Endothelial cell of umbilical vein (primary cell): ENCODE data around the gene RRP8. TPM values are rescaled to one million over a fixed set of nuclear protein-coding genes. Genes with fewer than 3 reads are reported as not detected.

ENCODE experiments used
- BruUV-seq: library from RNA; stranded (reverse); fragments of 400-500 nt; replicated peaks from 2 replicates; lab custom pipeline; 2021; lab: Mats Ljungman, UMichigan
- CTCF ChIA-PET: fragments of 300-600, 350-600 bp; sonication (Branson Sonifier 250); formaldehyde crosslinking; loops from one replicate; lab custom pipeline; 2021; ENCODE audit warnings: antibody characterized with exemption, inconsistent platforms; lab: Charles Lee
- POLR2A ChIA-PET: fragments of 300-600, 350-600 bp; sonication (Branson Sonifier 250); formaldehyde crosslinking; loops from one replicate; lab custom pipeline; 2021; ENCODE audit warnings: antibody characterized with exemption, inconsistent platforms; lab: Charles Lee
- DNase-seq: peaks from one replicate; pipeline ENCODE4 v3.0.0-alpha.2; 2011; ENCODE audit warnings: low read depth, low spot score
- FAIRE-seq: peaks from 2 replicates; lab custom pipeline; 2011; peaks lifted over from hg19 to GRCh38; lab: Jason Lieb, UNC
- H2AFZ ChIP-seq: 2 replicates; pipeline ENCODE4 v1.6.0; 2012; ENCODE audit warnings: low read depth, low read length, control low read depth, inconsistent platforms
- H3K27ac ChIP-seq: 2 replicates; pipeline ENCODE4 v1.5.1; 2011; ENCODE audit warnings: low read depth, mild to moderate bottlenecking, control low read depth, low read length, moderate library complexity; ENCODE audit not compliant: insufficient read depth
- H3K27me3 ChIP-seq, 2 experiments: 2 replicates each; pipeline versions ENCODE4 v1.6.0 to v1.6.1; 2011; ENCODE audit warnings: low read length in 2 of 2, mixed read lengths in 1 of 2; ENCODE audit not compliant: control insufficient read depth in 2 of 2, insufficient read depth in 2 of 2
- H3K36me3 ChIP-seq, 2 experiments: 2 replicates in 1 of 2; 3 replicates in 1 of 2; pipeline ENCODE4 v1.5.1; 2011; ENCODE audit warnings: low read length in 2 of 2, mild to moderate bottlenecking in 1 of 2, moderate library complexity in 1 of 2; ENCODE audit not compliant: control insufficient read depth in 2 of 2, insufficient read depth in 2 of 2; ENCODE audit errors: extremely low read depth in 1 of 2
- H3K4me1 ChIP-seq: 3 replicates; pipeline ENCODE4 v1.5.1; 2011; ENCODE audit warnings: mild to moderate bottlenecking, low read length; ENCODE audit not compliant: control insufficient read depth, insufficient read depth; ENCODE audit errors: extremely low read depth
- H3K4me2 ChIP-seq: 2 replicates; pipeline ENCODE4 v1.6.1; 2011; ENCODE audit warnings: low read length, control low read depth, mixed read lengths; ENCODE audit not compliant: insufficient read depth
- H3K4me3 ChIP-seq, 3 experiments: fragments of 200-600 bp in 1 of 3; sonication (generic), shearing (Covaris generic) in 1 of 3; replicated peaks in 1 of 3; 2 replicates each; pipeline ENCODE4 v1.5.1; 2011 to 2016; ENCODE audit warnings: control low read depth in 3 of 3, low read length in 3 of 3, mild to moderate bottlenecking in 2 of 3, inconsistent platforms in 1 of 3, low read depth in 1 of 3, moderate library complexity in 1 of 3; ENCODE audit not compliant: insufficient read depth in 1 of 3
- H3K79me2 ChIP-seq: 2 replicates; pipeline ENCODE4 v1.6.0; 2012; ENCODE audit warnings: low read length, inconsistent platforms; ENCODE audit not compliant: control insufficient read depth, insufficient read depth
- H3K9ac ChIP-seq: replicated peaks from 2 replicates; pipeline ENCODE3; 2011; ENCODE audit warnings: low read length, control low read depth; ENCODE audit not compliant: insufficient read depth; ENCODE audit errors: extremely low read depth
- H3K9me1 ChIP-seq: replicated peaks from 3 replicates; pipeline ENCODE4 v1.6.0; 2011; ENCODE audit warnings: mild to moderate bottlenecking, low read length; ENCODE audit not compliant: control insufficient read depth, insufficient read depth; ENCODE audit errors: extremely low read depth
- H3K9me3 ChIP-seq: replicated peaks from 2 replicates; pipeline ENCODE4 v1.5.1; 2012; ENCODE audit warnings: low read length, inconsistent platforms; ENCODE audit not compliant: control insufficient read depth, insufficient read depth
- H4K20me1 ChIP-seq: replicated peaks from 2 replicates; pipeline ENCODE3; 2011; ENCODE audit warnings: mild to moderate bottlenecking, low read length; ENCODE audit not compliant: control insufficient read depth, insufficient read depth; ENCODE audit errors: extremely low read depth
- CTCF ChIP-seq, 2 donors: IDR thresholded peaks; 1 replicate in 1 of 2; 2 replicates in 1 of 2; pipeline ENCODE4 v1.5.1; 2011; ENCODE audit warnings: low read length in 2 of 2, mild to moderate bottlenecking in 2 of 2, moderate library complexity in 2 of 2, control low read depth in 1 of 2, inconsistent platforms in 1 of 2, low read depth in 1 of 2; ENCODE audit not compliant: insufficient read depth in 1 of 2; ENCODE audit errors: extremely low read depth in 1 of 2
- EZH2 ChIP-seq: IDR thresholded peaks from 2 replicates; pipeline ENCODE4 v1.6.1; 2012; ENCODE audit warnings: borderline replicate concordance, low read depth, mild to moderate bottlenecking, moderate library complexity, low read length, inconsistent platforms; ENCODE audit not compliant: severe bottlenecking
- FOS ChIP-seq: IDR thresholded peaks from 2 replicates; pipeline ENCODE4 v1.6.1; 2011; ENCODE audit warnings: mild to moderate bottlenecking, low read length, moderate library complexity, borderline replicate concordance; ENCODE audit not compliant: insufficient read depth
- GATA2 ChIP-seq: IDR thresholded peaks from 2 replicates; pipeline ENCODE4 v1.7.0; 2011; ENCODE audit warnings: low read depth, mild to moderate bottlenecking, moderate library complexity, mixed read lengths, low read length; ENCODE audit not compliant: insufficient read length, insufficient read depth
- JUN ChIP-seq: IDR thresholded peaks from 2 replicates; pipeline ENCODE4 v1.6.1; 2011; ENCODE audit warnings: borderline replicate concordance, low read depth; ENCODE audit not compliant: insufficient read length, insufficient read depth
- MAX ChIP-seq: IDR thresholded peaks from 2 replicates; pipeline ENCODE4 v1.6.1; 2011; ENCODE audit not compliant: insufficient read depth, insufficient read length
- MYC ChIP-seq: IDR thresholded peaks from one replicate; pipeline ENCODE4 v1.6.1; 2011; ENCODE audit warnings: mild to moderate bottlenecking, low read depth, low read length
- POLR2A ChIP-seq: IDR thresholded peaks from 2 replicates; pipeline ENCODE4 v1.6.1; 2012; ENCODE audit warnings: low read depth, mild to moderate bottlenecking, control low read depth, low read length
- POLR2AphosphoS5 ChIP-seq: IDR thresholded peaks from 2 replicates; pipeline ENCODE4 v1.6.1; 2012; ENCODE audit warnings: low read depth, mild to moderate bottlenecking, control low read depth, low read length, moderate library complexity; ENCODE audit not compliant: insufficient read depth
- dilution Hi-C: fragments of 300-500 bp; cut with MboI; formaldehyde crosslinking; loops from one replicate; pipeline ENCODE4 v1.15.0; 2019; ENCODE audit warnings: low sequenced_read_pairs; ENCODE audit not compliant: extremely low pct_ligation_motif_present
- intact Hi-C: fragments of 100-400 bp; cut with micrococcal nuclease; formaldehyde crosslinking; loops from one replicate; pipeline ENCODE4 v1.10.0; 2022
- polyA plus RNA-seq, 4 experiments: library from polyadenylated mRNA; depleted of rRNA in 3 of 4; stranded (reverse) in 3 of 4; unstranded in 1 of 4; fragments of >200 nt; gene quantifications; 2 replicates each; pipeline versions ENCODE4 v1.2.1 to v1.2.3, GENCODE V29; 2011 to 2012; ENCODE audit warnings: missing spikeins in 1 of 4
- total RNA-seq: library from RNA; stranded (reverse); gene quantifications from 2 replicates; pipeline ENCODE4 v1.2.3, GENCODE V29; 2021

RRP8 gene
- total and polyA plus RNA-seq, 2 donors (not counting 3 experiments of a cell fraction or from before 2014, with no cell fraction given), result 6.4 to 19.4 TPM

GRCh38 chr11:6601041-6601461 lies 2.4 kb downstream of the RRP8 start:
- dilution Hi-C loops, result no loop called here
- Histone ChIP-seq H3K9me1 (no peaks in the 10 kb centered on the region), H3K9me3 (no peaks in the 10 kb centered on the region), H3K27ac (no peak overlapping the region), H4K20me1 (peaks cover 3% of the 10 kb centered on the region), H3K4me3 (no peak overlapping the region), H3K79me2 (peaks cover 71% of the 10 kb centered on the region), H3K27me3 (no peaks in the 10 kb centered on the region), H3K9ac (no peak overlapping the region), H3K4me1 (peaks cover 21% of the 10 kb centered on the region), H3K36me3 (peaks cover 22 to 23% of the 10 kb centered on the region in 2 experiments), H2AFZ (no peak overlapping the region), H3K4me2 (no peak overlapping the region)
- no peak for FAIRE-seq
- ChIA-PET POLR2A (no interaction called here), CTCF (no interaction called here)
- BruUV-seq, result no TSS peak
- intact Hi-C loops, result no loop called here
- TF ChIP-seq GATA2 (no peak), POLR2AphosphoS5 (no peak), CTCF (IDR thresholded peaks at IDR 0.05; ENCODE audit: extremely low read depth in 1 of 2, insufficient read depth in 1 of 2, low read depth in 1 of 2, low read length in 2 of 2) (no peak), FOS (no peak)
- DNase-seq, result no peak

GRCh38 chr11:6599881-6600390 lies 3.5 kb downstream of the RRP8 start:
- POLR2A ChIA-PET, result no interaction called here
- H3K79me2 ChIP-seq, result peaks cover 61% of the 10 kb centered on the region
- intact Hi-C loops, result no loop called here

More at GRCh38 chr11:6599881-6600390, 3.5 kb downstream of the RRP8 start:
- no peaks in the 10 kb centered on the region for H3K27me3 ChIP-seq
- no peak overlapping the region for H2AFZ ChIP-seq
- peaks cover 3% of the 10 kb centered on the region for H4K20me1 ChIP-seq
- CTCF ChIA-PET, result interaction anchor here (1.5 kb wide), 1 partner anchor 69 kb away, joined by 4 read pairs; no protein-coding TSS in a partner anchor
- H3K36me3 ChIP-seq, result peaks cover 22 to 23% of the 10 kb centered on the region in 2 experiments
- dilution Hi-C loops, result no loop called here
- H3K9ac ChIP-seq, result no peak overlapping the region
- H3K9me3 ChIP-seq, result no peaks in the 10 kb centered on the region
- H3K9me1 ChIP-seq, result no peaks in the 10 kb centered on the region
- BruUV-seq, result no TSS peak
- DNase-seq, result no peak
- no peak for TF ChIP-seq POLR2AphosphoS5
- TF ChIP-seq EZH2, result no peak
- TF ChIP-seq CTCF (IDR thresholded peaks at IDR 0.05; ENCODE audit: extremely low read depth in 1 of 2, insufficient read depth in 1 of 2, low read depth in 1 of 2, low read length in 2 of 2), result no peak
- no peak for TF ChIP-seq MAX
- TF ChIP-seq GATA2, result no peak
- no peak for TF ChIP-seq MYC
- no peak for TF ChIP-seq FOS
- TF ChIP-seq JUN, result no peak
- TF ChIP-seq POLR2A, result no peak
- H3K4me3 ChIP-seq, result no peak overlapping the region
- H3K4me2 ChIP-seq, result no peak overlapping the region
- peaks cover 14% of the 10 kb centered on the region for H3K4me1 ChIP-seq
- H3K27ac ChIP-seq, result no peak overlapping the region
- FAIRE-seq, result no peak
